Globus pallidus (tissue), 1 donor: ENCODE measurements around the gene LRRTM4.
A peak's percentile ranks its signal among the peaks of the same experiment; 100 is the strongest.

Source experiments
- DNase-seq: peaks from one replicate; pipeline ENCODE4 v3.0.0-alpha.2; 2015; ENCODE audit warnings: low spot score

The LRRTM4 gene

GRCh38 chr2:77470096-77470495, 52.1 kb downstream of the LRRTM4 start:
- DNase-seq = no peak

GRCh38 chr2:77469106-77469505, 53.1 kb downstream of the LRRTM4 start:
- DNase-seq = peak; percentile 20

DNA sequence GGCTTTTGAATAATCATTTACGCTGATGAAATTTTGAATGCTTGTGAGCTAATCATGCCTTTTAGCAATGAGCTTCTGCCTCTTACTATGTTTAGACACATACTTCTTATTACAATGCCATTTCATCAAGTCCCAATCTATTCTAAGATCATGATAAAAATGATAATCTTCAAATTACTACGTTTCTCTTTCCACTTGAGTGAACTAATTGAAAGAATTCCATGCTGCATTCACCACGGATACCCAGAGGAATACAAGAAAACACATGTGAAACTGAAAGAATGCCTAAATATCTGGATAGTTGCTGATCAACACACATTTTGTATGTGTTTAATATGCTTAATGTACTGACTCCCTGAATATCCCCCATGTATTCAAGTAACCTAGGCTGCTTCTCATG, 62.3 kb downstream of the LRRTM4 start:
- no peak for DNase-seq

- peak; percentile 67 for DNase-seq
Measured at GRCh38 chr2:77458216-77458615, 64.0 kb downstream of the LRRTM4 start.

- DNase-seq = no peak
Measured at GRCh38 chr2:77457665-77458064, 64.5 kb downstream of the LRRTM4 start.

- no peak for DNase-seq
Measured at GRCh38 chr2:77443076-77443475, 79.1 kb downstream of the LRRTM4 start.

DNA sequence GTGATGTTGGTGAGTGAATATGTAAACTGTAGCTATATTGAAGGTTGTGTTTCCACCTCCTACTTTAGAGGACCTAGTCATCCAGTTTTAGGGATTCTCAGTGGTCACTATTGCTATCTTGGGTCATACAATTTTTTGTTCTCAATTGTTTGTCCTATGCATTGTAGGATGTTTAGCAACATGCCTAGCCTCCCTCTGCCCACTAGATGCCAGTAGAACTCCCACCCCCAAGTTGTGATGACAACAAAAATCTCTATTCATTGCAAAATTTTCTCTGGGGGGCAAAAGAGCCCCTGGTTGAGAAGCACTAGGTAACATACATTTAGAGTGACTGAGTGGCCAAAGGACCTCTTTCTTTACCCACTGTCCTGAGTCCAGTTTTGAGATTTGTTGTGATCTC, 87.3 kb downstream of the LRRTM4 start:
- DNase-seq = no peak

GRCh38 chr2:77428946-77429345, 93.2 kb downstream of the LRRTM4 start:
- no peak for DNase-seq

- no peak for DNase-seq
Measured at GRCh38 chr2:77421971-77422370, 100.2 kb downstream of the LRRTM4 start.

DNA sequence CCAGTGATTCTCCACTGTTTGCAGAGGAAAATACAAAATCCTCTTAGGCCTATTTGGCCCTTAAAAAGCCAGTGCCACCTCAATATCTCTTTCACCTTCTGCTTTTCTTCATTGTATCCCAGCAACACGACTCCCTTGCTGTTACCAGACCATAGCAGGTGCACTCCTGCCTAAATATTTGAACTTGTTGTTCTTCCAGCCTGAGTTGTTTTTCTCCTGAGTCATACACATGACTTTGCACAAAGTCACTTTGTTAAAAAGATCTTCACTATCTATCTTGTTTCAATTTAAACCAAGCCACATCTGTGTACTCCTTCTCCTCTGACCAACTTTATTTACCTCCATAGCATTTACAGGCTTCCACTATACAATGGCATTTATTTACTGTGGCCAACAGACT, 103.6 kb downstream of the LRRTM4 start:
- DNase-seq = no peak

DNA sequence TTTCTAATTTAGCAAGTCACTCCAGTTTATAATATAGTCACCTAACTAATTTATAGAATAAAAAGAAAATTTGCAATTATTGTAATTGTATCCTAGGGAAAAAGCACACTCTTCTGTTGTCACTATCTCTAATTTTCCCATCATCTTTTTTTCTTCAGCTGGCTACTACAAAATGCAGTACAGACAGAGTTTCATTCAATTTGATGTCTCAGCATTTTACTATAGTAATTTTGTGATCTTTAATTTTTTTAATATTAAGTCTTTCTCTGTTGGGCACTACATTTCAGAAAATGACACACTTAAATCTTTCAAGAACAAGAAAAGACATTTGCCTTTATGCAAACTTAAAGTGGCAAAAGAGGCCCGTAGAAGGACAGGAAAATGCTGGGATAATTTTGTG, 118.0 kb downstream of the LRRTM4 start:
- no peak for DNase-seq

DNA sequence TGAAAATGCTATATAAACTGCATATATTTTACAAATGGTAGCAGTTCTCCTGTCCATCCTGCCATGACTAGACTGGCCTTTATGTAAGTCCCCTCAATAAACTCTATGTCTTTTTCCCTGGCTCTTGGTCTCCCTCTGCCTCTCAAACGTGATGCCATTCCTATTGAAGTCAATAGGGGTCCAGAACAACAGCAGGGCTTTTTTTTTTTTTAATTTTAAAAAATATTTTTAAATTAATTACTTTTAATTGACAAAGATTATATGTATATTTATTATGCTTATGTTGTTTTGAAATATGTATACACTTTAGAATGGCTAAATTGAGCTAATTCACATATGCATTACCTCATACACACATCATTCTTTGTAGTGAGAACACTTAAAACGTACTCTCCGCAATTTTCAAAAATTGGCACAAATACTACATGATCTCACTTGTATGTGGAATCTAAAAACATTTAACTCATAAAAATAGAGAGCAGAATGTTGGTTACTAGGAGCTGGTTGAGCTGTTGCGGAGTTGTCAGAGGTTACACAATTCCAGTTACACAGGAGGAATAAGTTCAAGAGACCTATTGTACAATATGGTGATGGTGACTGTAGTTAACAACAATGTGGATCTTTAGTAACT, 123.1 kb downstream of the LRRTM4 start:
- no peak for DNase-seq

- DNase-seq = no peak
Measured at GRCh38 chr2:77397763-77398162, 124.4 kb downstream of the LRRTM4 start.

DNA sequence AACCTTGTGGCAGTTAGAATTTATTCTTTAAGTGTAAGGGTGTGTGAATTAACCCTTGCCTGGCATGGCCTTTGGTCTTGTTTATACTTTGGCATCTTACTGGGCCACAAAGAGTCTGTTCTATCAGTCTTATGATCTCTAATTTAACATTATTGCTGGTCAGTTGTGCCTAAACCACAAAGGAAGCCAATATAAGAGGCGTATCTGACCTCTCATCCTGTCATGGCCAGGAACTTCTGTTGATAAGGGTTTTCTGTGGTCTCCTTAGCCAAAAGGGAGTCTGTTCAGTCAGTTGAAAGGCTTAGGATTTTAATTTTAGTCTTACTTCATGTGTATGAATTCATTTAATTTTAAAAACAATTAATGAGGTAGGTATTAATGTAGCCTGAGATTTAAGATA, 127.2 kb downstream of the LRRTM4 start:
- no peak for DNase-seq

GRCh38 chr2:77391119-77391518, 131.1 kb downstream of the LRRTM4 start:
- no peak for DNase-seq

DNA sequence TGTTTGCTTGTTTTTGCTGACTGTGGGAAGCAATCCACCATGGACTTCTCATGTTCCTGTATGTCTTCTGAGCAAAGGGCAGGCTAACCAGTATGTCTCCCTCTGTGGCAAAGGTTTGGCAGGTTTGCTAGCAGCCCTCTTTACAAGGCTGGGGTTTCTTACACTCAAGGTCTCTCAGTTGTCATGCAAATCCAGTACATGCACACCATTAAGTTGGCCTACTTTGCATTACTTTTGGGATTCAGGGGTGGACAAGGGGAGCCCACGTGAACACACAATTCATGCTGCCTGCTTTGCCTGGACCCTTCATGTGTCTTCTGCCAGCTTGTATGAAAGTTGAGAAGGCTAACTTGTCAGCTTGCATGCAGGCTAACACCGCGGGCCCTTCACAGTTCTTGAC, 134.9 kb downstream of the LRRTM4 start:
- no peak for DNase-seq

- DNase-seq = no peak
Measured at GRCh38 chr2:77372636-77373035, 149.5 kb downstream of the LRRTM4 start.

- DNase-seq = no peak
Measured at GRCh38 chr2:77370511-77370910, 151.7 kb downstream of the LRRTM4 start.

GRCh38 chr2:77363277-77363676, 158.9 kb downstream of the LRRTM4 start:
- no peak for DNase-seq

DNA sequence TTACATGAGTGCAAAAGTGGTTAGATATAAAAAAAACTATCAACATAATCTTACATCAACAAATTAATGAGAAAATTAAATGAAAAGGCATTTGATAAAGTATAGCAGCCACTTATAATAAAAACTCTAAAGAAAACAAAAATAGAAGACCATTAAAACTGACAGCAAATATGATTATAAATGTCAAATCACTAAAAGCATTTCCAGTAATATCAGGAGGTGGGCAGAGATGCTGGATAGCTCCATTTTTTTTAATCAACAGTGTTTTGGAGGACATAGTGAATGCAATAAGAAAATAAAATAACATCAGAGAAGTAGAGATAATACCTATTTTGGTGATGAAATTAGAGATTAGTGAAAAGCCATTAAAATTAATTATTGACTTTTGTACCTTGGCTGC, 173.4 kb downstream of the LRRTM4 start:
- DNase-seq = no peak

- DNase-seq = no peak
Measured at GRCh38 chr2:77336013-77336412, 186.2 kb downstream of the LRRTM4 start.

GRCh38 chr2:77328134-77328931, 193.8 kb downstream of the LRRTM4 start:
- DNase-seq = no peak

GRCh38 chr2:77325395-77325794, 196.8 kb downstream of the LRRTM4 start:
- no peak for DNase-seq

DNA sequence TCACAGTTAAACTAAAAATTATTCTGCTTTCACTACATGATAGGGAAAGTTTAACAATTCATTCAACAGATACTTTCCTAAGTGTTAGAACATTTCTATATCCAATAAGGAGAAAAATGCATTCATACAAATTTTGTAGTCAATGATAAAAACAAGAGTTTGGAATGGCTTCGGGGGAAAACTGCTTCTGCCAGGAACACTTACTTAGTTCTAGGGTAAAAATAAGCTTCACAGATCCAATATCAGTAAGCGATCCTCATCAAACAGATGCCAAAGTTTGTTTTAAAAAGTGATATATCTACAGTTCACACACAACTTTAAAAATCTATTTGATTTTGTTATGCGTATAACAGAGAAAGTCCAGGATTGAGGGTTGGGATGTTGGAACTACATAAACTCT, 199.7 kb downstream of the LRRTM4 start:
- no peak for DNase-seq
